ENCODE measurements around the gene PPP1R37.

The PPP1R37 gene

DNA sequence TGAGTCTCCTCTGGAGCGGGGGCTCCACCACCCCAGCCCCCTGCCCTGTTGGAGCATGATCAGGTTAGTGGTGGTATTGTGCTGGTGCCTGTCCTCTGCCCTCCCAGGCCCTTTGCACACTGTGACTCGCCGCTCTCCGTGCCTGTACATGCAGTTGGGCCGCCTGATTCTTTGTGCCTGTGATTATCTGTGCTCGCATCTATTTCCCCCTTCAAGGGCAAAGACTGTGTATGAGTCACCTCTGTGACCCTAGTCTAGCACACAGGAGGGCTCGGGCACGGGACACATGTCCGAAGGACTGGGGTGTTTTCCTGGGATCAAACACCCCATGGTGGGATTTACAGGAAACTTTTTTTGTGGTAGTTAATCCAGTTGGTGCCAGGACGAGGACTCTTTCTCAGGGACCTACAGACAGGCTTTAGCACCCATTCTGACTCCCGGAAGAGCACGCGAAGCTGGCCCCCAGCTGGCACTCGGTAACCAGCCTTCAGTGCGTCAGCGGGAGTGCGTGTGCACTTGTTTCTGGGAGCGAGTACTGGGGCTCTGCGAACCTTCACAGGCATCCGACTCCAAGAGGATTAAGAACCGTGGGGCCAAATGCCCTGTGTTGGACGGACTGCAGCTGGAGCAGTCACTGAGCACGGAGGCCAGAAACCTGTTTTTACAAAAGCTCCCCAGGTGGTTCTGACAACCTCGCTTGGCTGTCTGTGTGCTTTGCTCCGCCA, 6.7 kb downstream of the PPP1R37 start:
- Histone ChIP-seq H3K27ac (ENCODE audit: low read length, poor library complexity, severe bottlenecking) (peak overlapping the region; percentile 11), H4K8ac (ENCODE audit: low read length) (peak overlapping the region; percentile 86), H4K91ac (ENCODE audit: low read length) (peak overlapping the region; percentile 91), H3K79me1 (replicated peaks; ENCODE audit: low read length, poor library complexity, severe bottlenecking) (peaks cover 17% of the 10 kb centered on the region), H2BK120ac (ENCODE audit: low read depth, low read length) (peak overlapping the region; percentile 49), H3K4me3 (ENCODE audit: insufficient read depth in 1 of 2, low read depth in 1 of 2, low read length in 2 of 2) (peak overlapping the region in 1 of 2 experiments; percentile 74), H2BK5ac (ENCODE audit: low read depth, low read length, poor library complexity, severe bottlenecking) (no peak overlapping the region), H3K9me3 (ENCODE audit: control insufficient read depth, low read length) (no peaks in the 10 kb centered on the region), H3K23ac (ENCODE audit: low read length in 2 of 2) (no peak overlapping the region), H3K36me3 (ENCODE audit: control insufficient read depth in 1 of 2, insufficient read depth in 2 of 2, low read depth in 1 of 2, low read length in 2 of 2) (peaks cover 0 to 4% of the 10 kb centered on the region in 2 experiments), H2AFZ (ENCODE audit: low read depth, low read length) (no peak overlapping the region), H3K4ac (ENCODE audit: low read depth in 1 of 2, low read length in 2 of 2) (peak overlapping the region; percentile 3 to 83), H2BK15ac (ENCODE audit: low read depth, poor library complexity, severe bottlenecking) (no peak overlapping the region), H2AK5ac (ENCODE audit: low read length, severe bottlenecking) (peak overlapping the region; percentile 10), H3K14ac (ENCODE audit: low read length in 2 of 2) (no peak overlapping the region), H3K27me3 (ENCODE audit: control insufficient read depth in 1 of 2, insufficient read depth in 1 of 2, low read length in 2 of 2) (no peaks in the 10 kb centered on the region), H2BK12ac (ENCODE audit: low read length in 2 of 2) (peak overlapping the region; percentile 73 to 85), H3K9ac (ENCODE audit: low read length) (peak overlapping the region; percentile 80), H3K4me2 (ENCODE audit: low read length, poor library complexity, severe bottlenecking) (no peak overlapping the region), H3K18ac (ENCODE audit: low read depth in 1 of 2, low read length in 2 of 2) (peak overlapping the region; percentile 60 to 87), H3K4me1 (ENCODE audit: control insufficient read depth, insufficient read depth, low read depth, low read length) (peaks cover 74% of the 10 kb centered on the region)
- 79% methylated on average over 25 of the region's 25 CpGs for WGBS
- DNase-seq = no peak

DNA sequence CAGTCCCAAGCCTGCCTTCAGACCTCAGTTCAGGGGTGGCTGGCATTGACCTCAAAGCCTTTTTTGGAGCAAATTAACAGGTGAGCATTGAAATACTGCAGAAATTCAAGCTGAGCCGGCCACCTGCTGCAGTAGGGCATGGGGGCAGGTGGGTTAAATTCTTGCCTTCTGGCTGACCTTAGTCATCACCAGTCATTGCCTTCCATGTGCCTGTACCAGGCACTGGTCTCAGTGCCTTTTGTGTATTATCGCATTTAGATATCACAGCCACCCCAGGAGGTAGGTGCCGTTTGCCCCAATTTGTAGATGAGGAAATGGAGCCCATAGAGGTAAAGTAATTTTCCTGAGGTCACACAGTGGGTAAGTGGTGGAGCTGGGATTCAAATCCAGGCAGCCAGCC, 7.2 kb downstream of the PPP1R37 start:
- H3K27ac ChIP-seq (ENCODE audit: low read length, poor library complexity, severe bottlenecking) = no peak overlapping the region
- peaks cover 0 to 7% of the 10 kb centered on the region in 2 experiments for H3K36me3 ChIP-seq (ENCODE audit: control insufficient read depth in 1 of 2, insufficient read depth in 2 of 2, low read depth in 1 of 2, low read length in 2 of 2)
- H2BK15ac ChIP-seq (ENCODE audit: low read depth, poor library complexity, severe bottlenecking) = no peak overlapping the region
- H3K23ac ChIP-seq (ENCODE audit: low read length in 2 of 2) = no peak overlapping the region
- peaks cover 73% of the 10 kb centered on the region for H3K4me1 ChIP-seq (ENCODE audit: control insufficient read depth, insufficient read depth, low read depth, low read length)
- H2BK120ac ChIP-seq (ENCODE audit: low read depth, low read length) = peak overlapping the region; percentile 8
- H3K79me1 ChIP-seq (replicated peaks; ENCODE audit: low read length, poor library complexity, severe bottlenecking) = peaks cover 20% of the 10 kb centered on the region
- H2BK5ac ChIP-seq (ENCODE audit: low read depth, low read length, poor library complexity, severe bottlenecking) = no peak overlapping the region
- no peak overlapping the region for H4K91ac ChIP-seq (ENCODE audit: low read length)
- 96% methylated on average over 3 of the region's 3 CpGs for WGBS
- no peak overlapping the region for H3K4me2 ChIP-seq (ENCODE audit: low read length, poor library complexity, severe bottlenecking)
- no peak overlapping the region for H3K4ac ChIP-seq (ENCODE audit: low read depth in 1 of 2, low read length in 2 of 2)
- H3K9ac ChIP-seq (ENCODE audit: low read length) = no peak overlapping the region
- no peaks in the 10 kb centered on the region for H3K27me3 ChIP-seq (ENCODE audit: control insufficient read depth in 1 of 2, insufficient read depth in 1 of 2, low read length in 2 of 2)
- H2BK12ac ChIP-seq (ENCODE audit: low read length in 2 of 2) = peak overlapping the region in 1 of 2 experiments; percentile 17
- no peak for DNase-seq
- no peak overlapping the region for H3K18ac ChIP-seq (ENCODE audit: low read depth in 1 of 2, low read length in 2 of 2)
- no peak overlapping the region for H3K14ac ChIP-seq (ENCODE audit: low read length in 2 of 2)
- no peak overlapping the region for H2AK5ac ChIP-seq (ENCODE audit: low read length, severe bottlenecking)
- H3K4me3 ChIP-seq (ENCODE audit: insufficient read depth in 1 of 2, low read depth in 1 of 2, low read length in 2 of 2) = no peak overlapping the region
- no peaks in the 10 kb centered on the region for H3K9me3 ChIP-seq (ENCODE audit: control insufficient read depth, low read length)
- H4K8ac ChIP-seq (ENCODE audit: low read length) = no peak overlapping the region
- H2AFZ ChIP-seq (ENCODE audit: low read depth, low read length) = no peak overlapping the region

DNA sequence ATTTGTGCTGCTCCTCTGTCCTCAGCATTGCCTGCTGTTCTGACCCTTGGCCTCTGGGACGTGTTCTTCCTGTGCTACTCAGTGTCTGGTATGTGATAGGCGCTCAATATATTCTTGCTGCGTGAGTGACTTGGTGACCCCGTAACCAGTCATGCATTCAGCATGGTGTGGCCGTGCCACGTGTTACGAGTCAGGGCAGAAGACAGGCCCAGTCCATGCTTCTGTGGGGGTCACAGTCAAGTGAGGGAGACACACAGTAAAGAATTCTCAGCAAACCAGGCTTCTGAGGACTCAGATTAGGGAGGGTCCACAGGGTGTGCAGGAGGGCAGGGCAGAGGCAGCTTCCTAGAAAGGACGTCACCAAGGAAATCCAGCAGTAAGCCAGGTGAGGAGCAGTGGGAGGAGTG, 7.9 kb downstream of the PPP1R37 start:
- Histone ChIP-seq H3K79me1 (replicated peaks; ENCODE audit: low read length, poor library complexity, severe bottlenecking) (peaks cover 27% of the 10 kb centered on the region), H4K8ac (ENCODE audit: low read length) (peak overlapping the region; percentile 19), H3K9me3 (ENCODE audit: control insufficient read depth, low read length) (no peaks in the 10 kb centered on the region), H4K91ac (ENCODE audit: low read length) (peak overlapping the region; percentile 53), H2BK12ac (ENCODE audit: low read length in 2 of 2) (peak overlapping the region in 1 of 2 experiments; percentile 45), H3K23ac (ENCODE audit: low read length in 2 of 2) (peak overlapping the region in 1 of 2 experiments; percentile 43), H3K36me3 (ENCODE audit: control insufficient read depth in 1 of 2, insufficient read depth in 2 of 2, low read depth in 1 of 2, low read length in 2 of 2) (peaks cover 0 to 7% of the 10 kb centered on the region in 2 experiments), H3K27ac (ENCODE audit: low read length, poor library complexity, severe bottlenecking) (no peak overlapping the region), H3K4me2 (ENCODE audit: low read length, poor library complexity, severe bottlenecking) (no peak overlapping the region), H2AFZ (ENCODE audit: low read depth, low read length) (no peak overlapping the region), H2BK120ac (ENCODE audit: low read depth, low read length) (peak overlapping the region; percentile 8), H2AK5ac (ENCODE audit: low read length, severe bottlenecking) (peak overlapping the region; percentile 20), H3K9ac (ENCODE audit: low read length) (peak overlapping the region; percentile 46), H3K18ac (ENCODE audit: low read depth in 1 of 2, low read length in 2 of 2) (peak overlapping the region; percentile 50 to 72), H3K4me1 (ENCODE audit: control insufficient read depth, insufficient read depth, low read depth, low read length) (peaks cover 74% of the 10 kb centered on the region), H2BK15ac (ENCODE audit: low read depth, poor library complexity, severe bottlenecking) (no peak overlapping the region), H3K27me3 (ENCODE audit: control insufficient read depth in 1 of 2, insufficient read depth in 1 of 2, low read length in 2 of 2) (no peaks in the 10 kb centered on the region), H2BK5ac (ENCODE audit: low read depth, low read length, poor library complexity, severe bottlenecking) (no peak overlapping the region), H3K4ac (ENCODE audit: low read depth in 1 of 2, low read length in 2 of 2) (peak overlapping the region in 1 of 2 experiments; percentile 33), H3K4me3 (ENCODE audit: insufficient read depth in 1 of 2, low read depth in 1 of 2, low read length in 2 of 2) (no peak overlapping the region), H3K14ac (ENCODE audit: low read length in 2 of 2) (peak overlapping the region in 1 of 2 experiments; percentile 78)
- 45% methylated on average over 8 of the region's 8 CpGs for WGBS
- DNase-seq = peak; percentile 76

DNA sequence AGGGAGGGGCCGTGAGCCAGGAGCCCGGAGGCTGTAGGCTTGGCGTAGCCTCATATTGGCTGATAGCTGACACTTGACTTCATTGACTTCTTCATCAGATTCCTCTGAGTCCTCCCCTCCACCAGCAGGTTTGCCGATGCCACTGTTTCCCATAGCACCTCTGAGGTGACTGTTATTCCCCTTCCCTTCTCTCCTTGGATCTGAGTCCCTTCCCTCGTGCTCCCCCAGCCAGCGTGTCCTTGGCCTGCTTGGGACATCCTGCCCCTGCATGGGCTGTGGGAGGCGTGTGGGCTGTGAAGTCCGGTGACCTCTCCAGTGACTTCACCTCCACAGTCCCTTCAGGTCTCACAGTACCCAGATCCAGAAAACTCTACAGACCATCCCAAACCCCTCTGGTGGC, 8.8 kb downstream of the PPP1R37 start:
- Histone ChIP-seq H3K4me2 (ENCODE audit: low read length, poor library complexity, severe bottlenecking) (no peak overlapping the region), H2BK5ac (ENCODE audit: low read depth, low read length, poor library complexity, severe bottlenecking) (no peak overlapping the region), H3K4me3 (ENCODE audit: insufficient read depth in 1 of 2, low read depth in 1 of 2, low read length in 2 of 2) (no peak overlapping the region), H3K9ac (ENCODE audit: low read length) (no peak overlapping the region), H3K23ac (ENCODE audit: low read length in 2 of 2) (no peak overlapping the region), H3K27ac (ENCODE audit: low read length, poor library complexity, severe bottlenecking) (no peak overlapping the region), H3K14ac (ENCODE audit: low read length in 2 of 2) (no peak overlapping the region), H2AK5ac (ENCODE audit: low read length, severe bottlenecking) (no peak overlapping the region), H3K9me3 (ENCODE audit: control insufficient read depth, low read length) (no peaks in the 10 kb centered on the region), H4K91ac (ENCODE audit: low read length) (peak overlapping the region; percentile 19), H2AFZ (ENCODE audit: low read depth, low read length) (no peak overlapping the region), H3K79me1 (replicated peaks; ENCODE audit: low read length, poor library complexity, severe bottlenecking) (peaks cover 28% of the 10 kb centered on the region), H3K27me3 (ENCODE audit: control insufficient read depth in 1 of 2, insufficient read depth in 1 of 2, low read length in 2 of 2) (no peaks in the 10 kb centered on the region), H2BK15ac (ENCODE audit: low read depth, poor library complexity, severe bottlenecking) (no peak overlapping the region), H4K8ac (ENCODE audit: low read length) (no peak overlapping the region), H3K18ac (ENCODE audit: low read depth in 1 of 2, low read length in 2 of 2) (peak overlapping the region in 1 of 2 experiments; percentile 42), H3K36me3 (ENCODE audit: control insufficient read depth in 1 of 2, insufficient read depth in 2 of 2, low read depth in 1 of 2, low read length in 2 of 2) (peaks cover 0 to 7% of the 10 kb centered on the region in 2 experiments), H2BK12ac (ENCODE audit: low read length in 2 of 2) (peak overlapping the region in 1 of 2 experiments; percentile 45), H2BK120ac (ENCODE audit: low read depth, low read length) (no peak overlapping the region), H3K4me1 (ENCODE audit: control insufficient read depth, insufficient read depth, low read depth, low read length) (peaks cover 70% of the 10 kb centered on the region), H3K4ac (ENCODE audit: low read depth in 1 of 2, low read length in 2 of 2) (peak overlapping the region in 1 of 2 experiments; percentile 60)
- DNase-seq = no peak
- 95% methylated on average over 7 of the region's 8 CpGs for WGBS

Measured in mesenchymal stem cell (in vitro differentiated cells and primary cell).